Measurements from ENCODE around the gene PPP2R2D. TPM values are rescaled to one million over a fixed set of nuclear protein-coding genes. Genes with fewer than 3 reads are reported as not detected.
"Not testable (repeated sequence)": the region's sequence is repeated elsewhere in the genome, so short reads cannot be mapped to it uniquely, and the experiment has no call there.

The PPP2R2D gene
- total and polyA plus RNA-seq, 3 experiments from 2014 or later, result 23.5 to 34.0 (median 24.5) TPM

DNA sequence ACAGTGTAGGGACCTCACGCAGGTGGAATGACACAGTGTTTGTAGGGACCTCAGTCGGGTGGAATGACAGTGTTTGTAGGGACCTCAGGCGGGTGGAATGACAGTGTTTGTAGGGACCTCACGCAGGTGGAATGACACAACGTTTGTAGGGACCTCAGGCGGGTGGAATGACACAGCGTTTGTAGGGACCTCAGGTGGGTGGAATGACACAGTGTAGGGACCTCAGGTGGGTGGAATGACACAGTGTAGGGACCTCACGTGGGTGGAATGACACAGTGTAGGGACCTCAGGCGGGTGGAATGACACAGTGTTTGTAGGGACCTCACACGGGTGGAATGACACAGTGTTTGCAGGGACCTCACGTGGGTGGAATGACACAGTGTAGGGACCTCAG is 16.0 kb downstream of the PPP2R2D start:
- CTCF ChIA-PET, result interaction anchor here (0.7 kb wide), 1 partner anchor 55 kb away, joined by 3 read pairs; no protein-coding TSS in a partner anchor
- POLR2A ChIA-PET; H3K27me3 Mint-ChIP-seq; H3K27me3 ChIP-seq (ENCODE audit: insufficient read depth, low read length, poor library complexity, severe bottlenecking); DNase-seq; H3K9me3 Mint-ChIP-seq; H3K4me3 Mint-ChIP-seq; H3K27ac ChIP-seq (ENCODE audit: low read depth, low read length); H3K36me3 ChIP-seq (ENCODE audit: insufficient read depth, low read length); H3K9me3 ChIP-seq (ENCODE audit: low read length); H3K4me3 ChIP-seq (ENCODE audit: low read length): not testable (repeated sequence)
- peaks cover 35% of the 10 kb centered on the region for H3K4me1 ChIP-seq (ENCODE audit: insufficient read depth, low read length)
- H3K4me1 Mint-ChIP-seq, result peaks cover 65 to 88% (median 78%) of the 10 kb centered on the region in 3 donors
- H3K27ac Mint-ChIP-seq, result peak overlapping the region in 2 of 8 donors; percentile 51 to 68
- peaks cover 4 to 19% (median 8%) of the 10 kb centered on the region in 3 donors for H3K36me3 Mint-ChIP-seq

GRCh38 chr10:131917496-131917895 is 16.7 kb downstream of the PPP2R2D start:
- H3K4me3 ChIP-seq (ENCODE audit: low read length); H3K9me3 ChIP-seq (ENCODE audit: low read length); H3K27me3 ChIP-seq (ENCODE audit: insufficient read depth, low read length, poor library complexity, severe bottlenecking); H3K4me3 Mint-ChIP-seq; DNase-seq; H3K36me3 ChIP-seq (ENCODE audit: insufficient read depth, low read length); H3K27ac ChIP-seq (ENCODE audit: low read depth, low read length); CTCF ChIA-PET; H3K9me3 Mint-ChIP-seq; H3K27me3 Mint-ChIP-seq; POLR2A ChIA-PET: not testable (repeated sequence)
- H3K27ac Mint-ChIP-seq, result peak overlapping the region in 2 of 8 donors; percentile 33 to 51
- H3K36me3 Mint-ChIP-seq, result peaks cover 2 to 14% (median 3%) of the 10 kb centered on the region in 3 donors
- peaks cover 65 to 88% (median 78%) of the 10 kb centered on the region in 3 donors for H3K4me1 Mint-ChIP-seq
- peaks cover 35% of the 10 kb centered on the region for H3K4me1 ChIP-seq (ENCODE audit: insufficient read depth, low read length)

GRCh38 chr10:131919461-131919860 is 18.7 kb downstream of the PPP2R2D start:
- DNase-seq; H3K36me3 ChIP-seq (ENCODE audit: insufficient read depth, low read length); CTCF ChIA-PET; H3K27me3 Mint-ChIP-seq; H3K9me3 ChIP-seq (ENCODE audit: low read length); H3K36me3 Mint-ChIP-seq; POLR2A ChIA-PET; H3K4me3 Mint-ChIP-seq; H3K4me3 ChIP-seq (ENCODE audit: low read length); H3K27ac ChIP-seq (ENCODE audit: low read depth, low read length); H3K27me3 ChIP-seq (ENCODE audit: insufficient read depth, low read length, poor library complexity, severe bottlenecking); H3K9me3 Mint-ChIP-seq: not testable (repeated sequence)
- peak overlapping the region in 2 of 8 donors; percentile 27 to 87 for H3K27ac Mint-ChIP-seq
- H3K4me1 ChIP-seq (ENCODE audit: insufficient read depth, low read length), result peaks cover 22% of the 10 kb centered on the region
- H3K4me1 Mint-ChIP-seq, result peaks cover 61 to 83% (median 78%) of the 10 kb centered on the region in 3 donors

- Mint-ChIP-seq H3K9me3 (peaks cover 0 to 7% (median 4%) of the 10 kb centered on the region in 5 donors), H3K27ac (peak overlapping the region in 3 of 8 donors; percentile 27 to 72 (median 52)), H3K27me3 (peaks cover 0 to 1% of the 10 kb centered on the region in 2 donors), H3K36me3 (peaks cover 6 to 8% (median 8%) of the 10 kb centered on the region in 3 donors), H3K4me3 (no peak overlapping the region), H3K4me1 (peaks cover 62 to 80% (median 76%) of the 10 kb centered on the region in 3 donors)
- ChIA-PET CTCF (no interaction called here), POLR2A (no interaction called here)
- Histone ChIP-seq H3K27ac (ENCODE audit: low read depth, low read length) (no peak overlapping the region), H3K4me1 (ENCODE audit: insufficient read depth, low read length) (peaks cover 18% of the 10 kb centered on the region), H3K36me3 (ENCODE audit: insufficient read depth, low read length) (no peaks in the 10 kb centered on the region), H3K27me3 (ENCODE audit: insufficient read depth, low read length, poor library complexity, severe bottlenecking) (no peaks in the 10 kb centered on the region), H3K9me3 (ENCODE audit: low read length) (no peaks in the 10 kb centered on the region), H3K4me3 (ENCODE audit: low read length) (no peak overlapping the region)
- no peak for DNase-seq
Measured at GRCh38 chr10:131920151-131920550, 19.3 kb downstream of the PPP2R2D start.

DNA sequence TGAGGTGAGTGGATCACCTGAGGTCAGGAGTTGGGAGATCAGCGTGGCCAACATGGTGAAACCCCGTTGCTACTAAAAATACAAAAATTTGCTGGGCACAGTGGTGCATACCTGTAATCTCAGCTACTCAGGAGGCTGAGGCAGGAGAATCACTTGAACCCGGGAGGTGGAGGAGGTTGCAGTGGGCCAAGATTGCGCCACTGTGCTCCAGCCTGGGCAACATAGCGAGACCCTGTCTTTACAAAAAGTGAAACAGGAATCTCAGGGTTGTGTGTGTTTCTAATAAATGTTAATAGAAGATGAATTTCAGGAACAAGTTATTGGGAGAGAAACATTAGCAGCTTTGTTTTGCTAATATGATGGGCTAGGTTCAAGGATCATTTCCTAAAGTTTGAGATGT is 19.9 kb downstream of the PPP2R2D start:
- Mint-ChIP-seq H3K27ac (peak overlapping the region in 3 of 8 donors; percentile 9 to 69 (median 52)), H3K27me3 (peaks cover 0 to 1% of the 10 kb centered on the region in 2 donors), H3K4me3 (no peak overlapping the region), H3K9me3 (peaks cover 0 to 7% (median 5%) of the 10 kb centered on the region in 5 donors), H3K36me3 (peaks cover 8 to 12% (median 10%) of the 10 kb centered on the region in 3 donors), H3K4me1 (peaks cover 61 to 78% (median 77%) of the 10 kb centered on the region in 3 donors)
- peaks cover 13% of the 10 kb centered on the region for H3K4me1 ChIP-seq (ENCODE audit: insufficient read depth, low read length)
- H3K4me3 ChIP-seq (ENCODE audit: low read length), result no peak overlapping the region
- no peaks in the 10 kb centered on the region for H3K27me3 ChIP-seq (ENCODE audit: insufficient read depth, low read length, poor library complexity, severe bottlenecking)
- no peaks in the 10 kb centered on the region for H3K9me3 ChIP-seq (ENCODE audit: low read length)
- no peak overlapping the region for H3K27ac ChIP-seq (ENCODE audit: low read depth, low read length)
- POLR2A ChIA-PET, result no interaction called here
- H3K36me3 ChIP-seq (ENCODE audit: insufficient read depth, low read length), result no peaks in the 10 kb centered on the region
- no peak for DNase-seq
- CTCF ChIA-PET, result no interaction called here

- Mint-ChIP-seq H3K36me3 (peaks cover 8 to 12% (median 10%) of the 10 kb centered on the region in 3 donors), H3K4me3 (peak overlapping the region in 1 of 7 donors; percentile 11), H3K4me1 (peaks cover 61 to 77% (median 76%) of the 10 kb centered on the region in 3 donors)
Measured at GRCh38 chr10:131921184-131921583, 20.4 kb downstream of the PPP2R2D start.

DNA sequence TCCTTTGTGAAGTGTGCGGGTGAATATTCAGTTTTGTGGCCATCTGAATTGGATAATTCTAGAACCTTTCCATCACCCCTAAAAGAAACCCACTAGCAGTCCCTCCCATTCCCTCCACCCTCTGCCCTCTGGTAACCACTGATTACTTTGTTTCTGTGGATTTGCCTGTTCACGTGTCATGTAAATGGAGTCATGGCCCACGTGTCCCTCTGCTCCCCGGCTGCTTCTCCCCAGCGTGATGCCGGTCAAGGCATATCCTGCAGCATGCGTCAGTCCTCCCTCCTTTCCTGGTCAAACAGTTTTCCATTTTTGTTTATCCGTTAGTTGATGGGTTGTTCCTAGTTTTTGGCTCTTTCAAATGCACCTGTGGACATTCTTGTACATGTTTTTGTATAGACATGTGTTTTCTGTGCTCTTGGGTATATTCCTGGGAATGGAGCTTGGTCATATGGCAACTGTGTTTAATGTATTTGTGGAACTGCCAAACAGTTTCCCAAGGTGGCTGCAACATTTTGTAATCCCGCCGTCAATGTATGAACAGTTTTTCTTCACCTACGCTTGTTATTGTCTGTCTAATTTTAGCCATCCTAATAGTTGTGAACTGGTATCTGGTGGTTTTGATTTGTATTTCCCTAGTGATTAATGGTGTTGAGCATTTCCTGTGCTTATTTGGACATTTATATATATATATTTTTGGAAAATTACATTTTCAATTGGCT is 22.4 kb downstream of the PPP2R2D start:
- POLR2A ChIA-PET, result no interaction called here
- no peak for DNase-seq
- H3K4me3 Mint-ChIP-seq, result no peak overlapping the region
- peaks cover 0 to 1% of the 10 kb centered on the region in 2 donors for H3K27me3 Mint-ChIP-seq
- peaks cover 10 to 12% (median 11%) of the 10 kb centered on the region in 3 donors for H3K36me3 Mint-ChIP-seq
- Histone ChIP-seq H3K27ac (ENCODE audit: low read depth, low read length) (no peak overlapping the region), H3K27me3 (ENCODE audit: insufficient read depth, low read length, poor library complexity, severe bottlenecking) (no peaks in the 10 kb centered on the region), H3K4me3 (ENCODE audit: low read length) (no peak overlapping the region), H3K9me3 (ENCODE audit: low read length) (no peaks in the 10 kb centered on the region), H3K36me3 (ENCODE audit: insufficient read depth, low read length) (no peaks in the 10 kb centered on the region), H3K4me1 (ENCODE audit: insufficient read depth, low read length) (peaks cover 24% of the 10 kb centered on the region)
- H3K27ac Mint-ChIP-seq, result peak overlapping the region in 2 of 8 donors; percentile 1 to 56
- peaks cover 0 to 7% (median 5%) of the 10 kb centered on the region in 5 donors for H3K9me3 Mint-ChIP-seq
- H3K4me1 Mint-ChIP-seq, result peaks cover 71 to 81% (median 79%) of the 10 kb centered on the region in 3 donors
- CTCF ChIA-PET, result interaction anchor here (1.2 kb wide), 1 partner anchor 38 kb away, joined by 3 read pairs; no protein-coding TSS in a partner anchor

More at GRCh38 chr10:131921184-131921583, 20.4 kb downstream of the PPP2R2D start:
- Mint-ChIP-seq H3K27me3 (peaks cover 0 to 1% of the 10 kb centered on the region in 2 donors), H3K27ac (peak overlapping the region in 6 of 8 donors; percentile 9 to 77 (median 58)), H3K9me3 (peaks cover 0 to 7% (median 5%) of the 10 kb centered on the region in 5 donors)
- Histone ChIP-seq H3K4me1 (ENCODE audit: insufficient read depth, low read length) (peaks cover 8% of the 10 kb centered on the region), H3K27me3 (ENCODE audit: insufficient read depth, low read length, poor library complexity, severe bottlenecking) (no peaks in the 10 kb centered on the region), H3K4me3 (ENCODE audit: low read length) (no peak overlapping the region), H3K9me3 (ENCODE audit: low read length) (no peaks in the 10 kb centered on the region), H3K36me3 (ENCODE audit: insufficient read depth, low read length) (no peaks in the 10 kb centered on the region), H3K27ac (ENCODE audit: low read depth, low read length) (no peak overlapping the region)
- ChIA-PET CTCF (no interaction called here), POLR2A (no interaction called here)
- DNase-seq, result no peak

- Mint-ChIP-seq H3K36me3 (peaks cover 11 to 15% (median 12%) of the 10 kb centered on the region in 3 donors), H3K27ac (no peak overlapping the region)
- peaks cover 39% of the 10 kb centered on the region for H3K4me1 ChIP-seq (ENCODE audit: insufficient read depth, low read length)
Measured at GRCh38 chr10:131925011-131925649, 24.3 kb downstream of the PPP2R2D start.

More at GRCh38 chr10:131925011-131925649, 24.3 kb downstream of the PPP2R2D start:
- POLR2A ChIA-PET, result no interaction called here
- no peaks in the 10 kb centered on the region for H3K36me3 ChIP-seq (ENCODE audit: insufficient read depth, low read length)
- H3K27ac ChIP-seq (ENCODE audit: low read depth, low read length), result no peak overlapping the region
- no peak for DNase-seq
- peaks cover 0 to 7% (median 5%) of the 10 kb centered on the region in 5 donors for H3K9me3 Mint-ChIP-seq
- peaks cover 0 to 3% of the 10 kb centered on the region in 2 donors for H3K27me3 Mint-ChIP-seq
- no peaks in the 10 kb centered on the region for H3K9me3 ChIP-seq (ENCODE audit: low read length)
- CTCF ChIA-PET, result no interaction called here
- H3K4me3 Mint-ChIP-seq, result no peak overlapping the region
- no peak overlapping the region for H3K4me3 ChIP-seq (ENCODE audit: low read length)
- peaks cover 72 to 87% (median 79%) of the 10 kb centered on the region in 3 donors for H3K4me1 Mint-ChIP-seq
- no peaks in the 10 kb centered on the region for H3K27me3 ChIP-seq (ENCODE audit: insufficient read depth, low read length, poor library complexity, severe bottlenecking)

All from CD8-positive, alpha-beta memory T cell (primary cell).